GM10266 (cell line): Measurements from ENCODE around the gene ACSS3.

Experiments used
- DNase-seq: peaks from one replicate; pipeline ENCODE4 v3.0.0; 2012; ENCODE audit errors: extremely low spot score
- TF ChIP-seq, protein P1 (sequence below): IDR thresholded peaks from 2 replicates; pipeline ENCODE4 v1.5.1; 2012; ENCODE audit warnings: mild to moderate bottlenecking, low read depth; ENCODE audit not compliant: control insufficient read depth, insufficient read depth; ENCODE audit errors: missing control alignments

ACSS3 gene

DNA sequence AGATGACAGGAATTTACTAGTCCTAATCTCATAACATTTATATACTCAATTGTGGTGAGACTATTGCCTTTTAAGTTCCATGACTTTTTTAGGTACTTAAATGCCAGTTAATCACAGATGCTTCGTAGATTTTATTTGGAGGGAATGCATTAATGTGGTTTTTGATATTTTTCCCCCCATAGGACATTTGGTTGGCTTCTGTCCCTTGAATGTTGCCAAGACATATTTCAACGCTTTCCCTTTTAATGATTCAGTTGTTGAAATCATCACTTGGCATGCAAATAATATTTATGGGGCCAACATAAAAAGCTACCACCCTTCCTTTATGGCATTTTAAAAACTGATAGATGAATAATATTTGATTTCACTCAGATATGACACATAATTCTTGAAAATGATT is 172.1 kb downstream of the ACSS3 start:
- TF ChIP-seq, protein P1, sequence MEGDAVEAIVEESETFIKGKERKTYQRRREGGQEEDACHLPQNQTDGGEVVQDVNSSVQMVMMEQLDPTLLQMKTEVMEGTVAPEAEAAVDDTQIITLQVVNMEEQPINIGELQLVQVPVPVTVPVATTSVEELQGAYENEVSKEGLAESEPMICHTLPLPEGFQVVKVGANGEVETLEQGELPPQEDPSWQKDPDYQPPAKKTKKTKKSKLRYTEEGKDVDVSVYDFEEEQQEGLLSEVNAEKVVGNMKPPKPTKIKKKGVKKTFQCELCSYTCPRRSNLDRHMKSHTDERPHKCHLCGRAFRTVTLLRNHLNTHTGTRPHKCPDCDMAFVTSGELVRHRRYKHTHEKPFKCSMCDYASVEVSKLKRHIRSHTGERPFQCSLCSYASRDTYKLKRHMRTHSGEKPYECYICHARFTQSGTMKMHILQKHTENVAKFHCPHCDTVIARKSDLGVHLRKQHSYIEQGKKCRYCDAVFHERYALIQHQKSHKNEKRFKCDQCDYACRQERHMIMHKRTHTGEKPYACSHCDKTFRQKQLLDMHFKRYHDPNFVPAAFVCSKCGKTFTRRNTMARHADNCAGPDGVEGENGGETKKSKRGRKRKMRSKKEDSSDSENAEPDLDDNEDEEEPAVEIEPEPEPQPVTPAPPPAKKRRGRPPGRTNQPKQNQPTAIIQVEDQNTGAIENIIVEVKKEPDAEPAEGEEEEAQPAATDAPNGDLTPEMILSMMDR, result no peak
- no peak for DNase-seq

DNA sequence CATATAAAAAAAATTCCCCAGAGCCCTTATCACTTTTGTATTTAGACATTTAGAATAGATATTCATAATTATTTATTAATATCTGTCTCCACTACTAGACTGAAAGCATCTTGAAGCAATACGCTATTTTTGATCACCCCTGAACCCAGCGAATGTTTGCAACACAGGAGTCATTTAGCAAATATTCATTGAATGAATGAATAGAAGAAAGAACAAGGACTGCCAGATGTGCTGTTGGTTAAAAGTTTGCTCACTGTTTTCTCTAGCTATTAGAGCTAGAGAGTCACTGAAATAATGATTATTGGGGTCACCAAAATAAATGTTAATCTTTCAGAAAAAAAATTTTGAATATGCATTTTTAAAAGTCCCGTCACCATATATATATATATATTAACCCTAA is 174.3 kb downstream of the ACSS3 start:
- TF ChIP-seq, protein P1, result no peak
- no peak for DNase-seq

DNA sequence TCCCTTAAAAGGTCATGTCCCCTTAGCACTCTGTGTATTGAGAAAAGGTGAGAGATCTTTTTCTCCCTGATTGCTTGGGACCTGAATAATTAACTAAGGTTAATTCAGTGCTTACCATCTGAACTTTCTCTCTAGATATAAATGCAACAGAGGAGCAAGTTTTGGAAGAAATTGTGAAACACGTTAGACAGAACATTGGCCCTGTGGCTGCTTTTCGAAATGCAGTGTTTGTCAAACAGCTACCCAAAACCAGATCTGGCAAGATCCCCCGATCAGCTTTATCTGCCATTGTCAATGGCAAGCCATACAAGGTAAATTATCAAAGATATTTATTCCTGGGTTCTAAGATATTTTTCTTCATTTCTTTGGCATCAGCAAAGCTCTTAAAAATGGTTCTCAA is 175.5 kb downstream of the ACSS3 start:
- no peak for DNase-seq
- TF ChIP-seq, protein P1, result no peak

DNA sequence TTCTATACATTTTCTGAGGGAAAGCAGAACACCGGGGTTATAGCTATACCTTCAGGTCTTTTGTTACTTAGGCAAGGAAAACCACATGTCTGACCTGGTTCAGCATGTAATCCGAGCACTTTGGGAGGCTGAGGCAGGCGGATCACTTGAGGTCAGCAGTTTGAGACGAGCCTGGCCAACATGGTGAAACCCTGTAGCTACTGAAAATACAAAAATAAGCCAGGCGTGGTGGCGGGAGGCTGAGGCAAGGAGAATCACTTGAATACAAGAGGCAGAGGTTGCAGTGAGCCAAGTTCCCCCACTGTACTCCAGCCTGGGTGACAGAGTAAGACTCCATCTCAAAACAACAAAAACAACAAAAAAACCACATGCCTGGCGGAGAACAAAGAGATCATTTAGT is 177.6 kb downstream of the ACSS3 start:
- no peak for DNase-seq
- TF ChIP-seq, protein P1, result no peak

DNA sequence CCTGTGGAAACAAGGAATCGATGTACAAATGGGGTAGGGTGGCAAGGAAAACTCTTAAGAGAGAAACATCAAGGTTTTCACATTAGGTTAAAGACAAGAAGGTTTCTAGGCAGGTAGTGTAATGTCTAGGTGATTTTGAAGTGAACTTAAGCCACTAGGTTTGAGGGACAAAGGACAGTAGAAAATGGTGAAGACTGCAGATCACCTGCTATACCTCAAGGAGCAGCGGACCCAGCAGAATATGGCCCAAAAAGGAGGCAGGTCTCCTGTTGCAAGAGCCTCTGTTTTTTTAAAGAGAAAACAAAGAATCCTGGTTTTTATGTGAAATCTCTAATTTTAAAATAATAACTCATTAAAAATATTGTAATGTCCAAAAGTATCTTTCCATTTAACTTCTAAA is 178.1 kb downstream of the ACSS3 start:
- TF ChIP-seq, protein P1, result no peak
- DNase-seq, result no peak

DNA sequence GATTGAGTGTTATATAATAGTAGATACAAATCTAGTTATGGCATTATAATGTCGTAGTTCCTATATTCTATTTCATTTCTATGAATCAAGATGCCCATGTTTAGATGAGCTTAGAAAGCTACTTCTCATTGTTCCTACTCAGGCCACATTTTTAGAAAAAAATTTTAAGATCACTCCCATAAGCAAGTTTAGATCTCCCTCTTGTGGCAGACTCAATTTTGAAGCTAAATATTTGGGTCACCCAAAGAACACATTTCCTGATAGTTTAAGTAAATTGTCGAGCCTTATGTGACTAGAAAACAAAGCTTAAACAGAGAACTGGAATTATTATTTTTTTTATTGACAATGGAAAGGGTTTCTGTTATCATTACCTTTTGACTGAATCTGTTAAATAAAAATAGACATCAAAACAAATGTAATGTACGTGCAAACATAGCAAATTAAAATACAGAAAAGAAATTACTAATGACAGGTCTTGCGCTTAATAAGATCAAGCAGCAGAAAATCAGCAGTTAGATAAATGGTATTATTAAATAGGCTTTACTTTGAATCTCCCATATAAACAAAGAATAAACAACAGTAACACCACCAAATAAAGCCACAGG is 180.2 kb downstream of the ACSS3 start:
- TF ChIP-seq, protein P1, result peak; percentile 39
- DNase-seq, result peak; percentile 2

DNA sequence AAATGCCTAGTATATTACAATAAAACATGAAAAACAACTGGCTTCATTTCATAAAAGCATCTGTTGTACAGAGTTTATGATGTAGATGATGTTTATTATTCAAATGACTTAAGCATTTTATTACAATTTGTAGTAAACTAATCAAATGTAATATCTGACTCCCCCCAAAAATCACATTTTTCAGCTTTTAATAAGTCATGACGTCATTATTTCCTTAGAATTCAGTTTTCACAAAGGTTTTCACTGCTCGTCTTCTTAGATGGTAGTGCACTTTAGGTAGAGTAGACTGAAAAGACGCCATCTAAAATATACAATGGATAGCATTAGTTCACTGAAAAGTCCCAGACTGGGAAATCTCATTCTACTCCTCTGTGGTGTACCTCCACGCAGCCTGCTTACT is 181.5 kb downstream of the ACSS3 start:
- TF ChIP-seq, protein P1, result no peak
- DNase-seq, result no peak
